SK-N-SH treated with all-trans-retinoic acid at 6 μM for 48 hours (cell line): ENCODE data around the gene CDIP1.

Source experiments
- ATAC-seq: fragments of 200-7000 bp; cut with Tn5 transposase; 3 replicates; pipeline ENCODE4 v1.9.1; 2020; ENCODE audit warnings: mild to moderate bottlenecking, moderate library complexity
- BACH2 ChIP-seq: fragments of 250-450 bp; sonication (Bioruptor Pico); IDR thresholded peaks from 2 replicates; pipeline ENCODE4 v1.9.0; 2021; ENCODE audit warnings: mild to moderate bottlenecking, borderline replicate concordance
- CREB5 ChIP-seq: fragments of 250-450 bp; sonication (Bioruptor Pico); IDR thresholded peaks from 2 replicates; pipeline ENCODE4 v1.5.1; 2020; ENCODE audit warnings: low read depth, mild to moderate bottlenecking, moderate library complexity
- CSDC2 ChIP-seq: fragments of 250-450 bp; sonication (Bioruptor Pico); IDR thresholded peaks from 2 replicates; pipeline ENCODE4 v1.5.0; 2020; ENCODE audit warnings: mild to moderate bottlenecking, moderate library complexity
- ESRRG ChIP-seq: fragments of 250-450 bp; sonication (Bioruptor Pico); IDR thresholded peaks from 2 replicates; pipeline ENCODE4 v1.6.1; 2021; ENCODE audit warnings: mild to moderate bottlenecking
- GLIS3 ChIP-seq: fragments of 250-450 bp; sonication (Bioruptor Pico); IDR thresholded peaks from 2 replicates; pipeline ENCODE4 v1.5.0; 2020; ENCODE audit warnings: mild to moderate bottlenecking, moderate library complexity
- OSR1 ChIP-seq: fragments of 250-450 bp; sonication (Bioruptor Pico); IDR thresholded peaks from 2 replicates; pipeline ENCODE4 v1.8.0; 2022; ENCODE audit warnings: moderate library complexity, mild to moderate bottlenecking, inconsistent platforms
- PPARA ChIP-seq: fragments of 250-450 bp; sonication (Bioruptor Pico); IDR thresholded peaks from 2 replicates; pipeline ENCODE4 v1.5.0; 2020; ENCODE audit warnings: mild to moderate bottlenecking, borderline replicate concordance
- SNAI2 ChIP-seq: fragments of 250-450 bp; sonication (Bioruptor Pico); IDR thresholded peaks from 2 replicates; pipeline ENCODE4 v1.5.0; 2020; ENCODE audit warnings: mild to moderate bottlenecking, moderate library complexity
- TCF4 ChIP-seq: fragments of 250-450 bp; sonication (Bioruptor Pico); IDR thresholded peaks from 2 replicates; pipeline ENCODE4 v1.8.0; 2021; ENCODE audit warnings: mild to moderate bottlenecking, moderate library complexity, borderline replicate concordance
- TOX ChIP-seq: fragments of 250-450 bp; sonication (Bioruptor Pico); IDR thresholded peaks from 2 replicates; pipeline ENCODE4 v1.8.0; 2021; ENCODE audit warnings: mild to moderate bottlenecking, moderate library complexity, borderline replicate concordance
- TSHZ2 ChIP-seq: fragments of 250-450 bp; sonication (Bioruptor Pico); IDR thresholded peaks from 2 replicates; pipeline ENCODE4 v1.5.0; 2020; ENCODE audit warnings: mild to moderate bottlenecking, moderate library complexity
- ZC3H10 ChIP-seq: fragments of 250-450 bp; sonication (Bioruptor Pico); IDR thresholded peaks from 2 replicates; pipeline ENCODE4 v1.5.1; 2021; ENCODE audit warnings: mild to moderate bottlenecking, moderate library complexity
- ZFP3 ChIP-seq: fragments of 250-450 bp; sonication (Bioruptor Pico); IDR thresholded peaks from 2 replicates; pipeline ENCODE4 v1.5.0; 2020; ENCODE audit warnings: mild to moderate bottlenecking, moderate library complexity
- ZFP30 ChIP-seq: fragments of 450-650 bp; formaldehyde crosslinking; IDR thresholded peaks from 2 replicates; pipeline ENCODE4 v1.5.0; 2022; ENCODE audit warnings: mild to moderate bottlenecking, moderate library complexity
- ZNF565 ChIP-seq: fragments of 450-650 bp; formaldehyde crosslinking; conservative IDR thresholded peaks from 2 replicates; pipeline ENCODE4 v1.5.0; 2020; ENCODE audit warnings: low read depth, mild to moderate bottlenecking, moderate library complexity
- ZNF70 ChIP-seq: fragments of 450-650 bp; formaldehyde crosslinking; IDR thresholded peaks from 2 replicates; pipeline ENCODE4 v1.5.0; 2020; ENCODE audit warnings: mild to moderate bottlenecking, moderate library complexity
- ZNF8 ChIP-seq: fragments of 450-650 bp; formaldehyde crosslinking; IDR thresholded peaks from 2 replicates; pipeline ENCODE4 v1.5.0; 2020; ENCODE audit warnings: mild to moderate bottlenecking, moderate library complexity
- TF ChIP-seq, protein P1 (sequence below): fragments of 250-450 bp; sonication (Bioruptor Pico); IDR thresholded peaks from 2 replicates; pipeline ENCODE4 v1.8.0; 2020; ENCODE audit warnings: mild to moderate bottlenecking, moderate library complexity, borderline replicate concordance

Gene CDIP1

GRCh38 chr16:4539716-4540284 is 1.2 kb upstream of the CDIP1 start (continued):
- TF ChIP-seq TSHZ2 (CRISPR knock-in tag) (no peak), ZC3H10 (CRISPR knock-in tag) (no peak), GLIS3 (CRISPR knock-in tag) (no peak), PPARA (no peak), TOX (CRISPR knock-in tag) (no peak), ZNF70 (CRISPR knock-in tag) (no peak)
- TF ChIP-seq, protein P1, sequence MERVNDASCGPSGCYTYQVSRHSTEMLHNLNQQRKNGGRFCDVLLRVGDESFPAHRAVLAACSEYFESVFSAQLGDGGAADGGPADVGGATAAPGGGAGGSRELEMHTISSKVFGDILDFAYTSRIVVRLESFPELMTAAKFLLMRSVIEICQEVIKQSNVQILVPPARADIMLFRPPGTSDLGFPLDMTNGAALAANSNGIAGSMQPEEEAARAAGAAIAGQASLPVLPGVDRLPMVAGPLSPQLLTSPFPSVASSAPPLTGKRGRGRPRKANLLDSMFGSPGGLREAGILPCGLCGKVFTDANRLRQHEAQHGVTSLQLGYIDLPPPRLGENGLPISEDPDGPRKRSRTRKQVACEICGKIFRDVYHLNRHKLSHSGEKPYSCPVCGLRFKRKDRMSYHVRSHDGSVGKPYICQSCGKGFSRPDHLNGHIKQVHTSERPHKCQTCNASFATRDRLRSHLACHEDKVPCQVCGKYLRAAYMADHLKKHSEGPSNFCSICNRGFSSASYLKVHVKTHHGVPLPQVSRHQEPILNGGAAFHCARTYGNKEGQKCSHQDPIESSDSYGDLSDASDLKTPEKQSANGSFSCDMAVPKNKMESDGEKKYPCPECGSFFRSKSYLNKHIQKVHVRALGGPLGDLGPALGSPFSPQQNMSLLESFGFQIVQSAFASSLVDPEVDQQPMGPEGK (CRISPR knock-in tag): no peak

DNA sequence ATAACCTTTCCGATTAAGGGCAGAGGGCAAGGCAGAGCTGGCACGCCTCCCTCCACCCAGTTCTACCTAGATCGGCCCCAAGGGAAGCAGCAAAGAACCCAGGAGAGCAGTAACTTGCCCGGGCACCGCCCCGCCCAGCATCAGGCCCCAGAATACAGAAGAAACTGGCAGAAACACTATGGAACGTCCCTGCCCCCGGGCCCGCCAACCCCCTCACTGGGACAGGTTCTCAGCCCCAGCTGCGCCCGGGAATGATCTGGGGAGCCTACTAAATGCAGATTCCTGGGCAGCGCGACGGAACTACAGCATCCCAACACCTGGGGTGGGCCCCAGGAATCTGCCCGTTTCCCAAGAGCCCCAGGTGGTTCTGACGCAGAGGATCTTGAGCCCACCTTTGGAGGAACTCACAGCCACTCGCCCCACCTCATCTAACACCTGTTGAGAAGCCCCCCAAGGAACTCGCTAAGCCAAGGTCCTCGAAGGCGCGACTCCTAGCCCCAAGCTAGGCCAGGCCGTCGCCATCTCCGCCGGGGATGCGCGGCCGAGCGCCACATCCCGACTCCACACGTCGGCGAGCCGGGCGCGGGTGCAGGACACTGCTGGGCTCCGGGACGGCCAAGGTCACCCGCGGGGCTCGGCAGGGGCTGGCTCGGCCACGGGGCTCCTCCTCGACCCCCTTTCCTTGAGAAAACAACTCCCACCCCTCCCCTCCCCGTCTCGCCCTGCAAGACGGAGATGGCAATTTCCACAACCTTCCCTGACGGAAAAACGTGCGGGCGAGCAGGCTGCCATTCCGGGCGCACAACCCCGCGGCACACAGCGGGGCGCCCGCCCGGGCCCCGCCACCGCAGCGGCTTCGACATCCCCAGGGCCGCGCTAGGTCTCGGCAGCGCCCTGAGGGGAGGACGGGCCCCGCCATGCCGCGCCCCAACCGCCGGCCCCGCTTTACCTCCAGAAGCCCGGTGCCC is 913 bp downstream of the CDIP1 start:
- no peak for TF ChIP-seq OSR1 (CRISPR knock-in tag)
- TF ChIP-seq, protein P1 (CRISPR knock-in tag): no peak
- TF ChIP-seq TCF4: no peak
- TF ChIP-seq PPARA: no peak
- TF ChIP-seq SNAI2 (CRISPR knock-in tag): no peak
- no peak for TF ChIP-seq GLIS3 (CRISPR knock-in tag)
- no peak for TF ChIP-seq CREB5 (CRISPR knock-in tag)
- TF ChIP-seq ZFP3 (CRISPR knock-in tag): no peak
- TF ChIP-seq CSDC2: no peak
- TF ChIP-seq TSHZ2 (CRISPR knock-in tag): no peak
- TF ChIP-seq ZFP30 (CRISPR knock-in tag): no peak
- no peak for TF ChIP-seq ZNF70 (CRISPR knock-in tag)
- no peak for TF ChIP-seq ESRRG (CRISPR knock-in tag)
- TF ChIP-seq TOX (CRISPR knock-in tag): no peak
- no peak for TF ChIP-seq ZNF8 (CRISPR knock-in tag)
- no peak for TF ChIP-seq BACH2 (CRISPR knock-in tag)
- TF ChIP-seq ZNF565 (CRISPR knock-in tag): no peak
- TF ChIP-seq, all 23 proteins: peak for 0
- ATAC-seq: peak; percentile 79
